ENCODE measurements around the gene LPAR1.

The LPAR1 gene

GRCh38 chr9:110951805-110952539, 86.3 kb downstream of the LPAR1 start:
- no peak for DNase-seq (ENCODE audit: low read depth)

GRCh38 chr9:110950041-110950645, 88.1 kb downstream of the LPAR1 start:
- DNase-seq (ENCODE audit: low read depth) = no peak

- no peak for DNase-seq (ENCODE audit: low read depth)
Observed at GRCh38 chr9:110949081-110949480, 89.2 kb downstream of the LPAR1 start.

GRCh38 chr9:110947491-110948044, 90.7 kb downstream of the LPAR1 start:
- DNase-seq (ENCODE audit: low read depth) = no peak

GRCh38 chr9:110942522-110942921, 95.7 kb downstream of the LPAR1 start:
- no peak for DNase-seq (ENCODE audit: low read depth)

- DNase-seq (ENCODE audit: low read depth) = no peak
Observed at GRCh38 chr9:110940951-110941557, 97.2 kb downstream of the LPAR1 start.

- no peak for DNase-seq (ENCODE audit: low read depth)
Observed at GRCh38 chr9:110939573-110939972, 98.7 kb downstream of the LPAR1 start.

- DNase-seq (ENCODE audit: low read depth) = no peak
Observed at GRCh38 chr9:110939047-110939446, 99.2 kb downstream of the LPAR1 start.

- DNase-seq (ENCODE audit: low read depth) = no peak
Observed at GRCh38 chr9:110938242-110938641, 100.0 kb downstream of the LPAR1 start.

- DNase-seq (ENCODE audit: low read depth) = peak; percentile 93
Observed at GRCh38 chr9:110936719-110937452, 101.4 kb downstream of the LPAR1 start.

GRCh38 chr9:110936237-110936636, 102.0 kb downstream of the LPAR1 start:
- DNase-seq (ENCODE audit: low read depth) = no peak

GRCh38 chr9:110935829-110936228, 102.4 kb downstream of the LPAR1 start:
- no peak for DNase-seq (ENCODE audit: low read depth)

- no peak for DNase-seq (ENCODE audit: low read depth)
Observed at GRCh38 chr9:110933350-110934001, 104.8 kb downstream of the LPAR1 start.

GRCh38 chr9:110932863-110933262, 105.4 kb downstream of the LPAR1 start:
- no peak for DNase-seq (ENCODE audit: low read depth)

- no peak for DNase-seq (ENCODE audit: low read depth)
Observed at GRCh38 chr9:110928599-110928998, 109.7 kb downstream of the LPAR1 start.

- no peak for DNase-seq (ENCODE audit: low read depth)
Observed at GRCh38 chr9:110926828-110927487, 111.3 kb downstream of the LPAR1 start.

- DNase-seq (ENCODE audit: low read depth) = no peak
Observed at GRCh38 chr9:110923601-110924000, 114.7 kb downstream of the LPAR1 start.

GRCh38 chr9:110922145-110922544, 116.1 kb downstream of the LPAR1 start:
- DNase-seq (ENCODE audit: low read depth) = no peak

- DNase-seq (ENCODE audit: low read depth) = no peak
Observed at GRCh38 chr9:110921705-110922104, 116.6 kb downstream of the LPAR1 start.

- DNase-seq (ENCODE audit: low read depth) = peak; percentile 88
Observed at GRCh38 chr9:110919609-110920008, 118.7 kb downstream of the LPAR1 start.

GRCh38 chr9:110919050-110919435, 119.2 kb downstream of the LPAR1 start:
- no peak for DNase-seq (ENCODE audit: low read depth)
